Calu3 (cell line): ENCODE data around the gene THOC6. TPM values are rescaled to one million over a fixed set of nuclear protein-coding genes. Genes with fewer than 3 reads are reported as not detected.

Source experiments
- BruUV-seq: library from RNA; stranded (reverse); fragments of 400-500 nt; replicated peaks from 2 replicates; lab custom pipeline; 2021; lab: Mats Ljungman, UMichigan
- CTCF ChIA-PET: fragments of 300-600 bp; sonication (Branson Sonifier 250); formaldehyde crosslinking; loops from one replicate; lab custom pipeline; 2022; ENCODE audit warnings: antibody characterized with exemption; lab: Charles Lee
- DNase-seq: peaks from one replicate; pipeline ENCODE4 v3.0.0; 2022
- H3K27ac Mint-ChIP-seq: one replicate; pipeline ENCODE4 v1.8.0; 2022; ENCODE audit warnings: mixed read lengths; ENCODE audit not compliant: unreplicated experiment
- H3K27me3 Mint-ChIP-seq: one replicate; pipeline ENCODE4 v1.8.0; 2022; ENCODE audit warnings: mixed read lengths; ENCODE audit not compliant: unreplicated experiment
- H3K36me3 Mint-ChIP-seq: one replicate; pipeline ENCODE4 v1.8.0; 2022; ENCODE audit warnings: mild to moderate bottlenecking, moderate library complexity, mixed read lengths; ENCODE audit not compliant: insufficient read depth, unreplicated experiment
- H3K4me1 Mint-ChIP-seq: one replicate; pipeline ENCODE4 v1.8.0; 2022; ENCODE audit warnings: mild to moderate bottlenecking, low read depth, mixed read lengths; ENCODE audit not compliant: unreplicated experiment
- H3K4me3 Mint-ChIP-seq: one replicate; pipeline ENCODE4 v1.8.0; 2022; ENCODE audit warnings: mild to moderate bottlenecking, low read depth, moderate library complexity, mixed read lengths; ENCODE audit not compliant: unreplicated experiment
- H3K9me3 Mint-ChIP-seq: one replicate; pipeline ENCODE4 v1.8.0; 2022; ENCODE audit warnings: low read depth, mixed read lengths; ENCODE audit not compliant: unreplicated experiment
- intact Hi-C: fragments of 100-400 bp; cut with micrococcal nuclease; formaldehyde crosslinking; loops from one replicate; pipeline ENCODE4 v1.10.0; 2022; ENCODE audit not compliant: unreplicated experiment
- total RNA-seq: library from RNA; stranded (reverse); gene quantifications from 2 replicates; pipeline ENCODE4 v1.2.3, GENCODE V29; 2022
- TF ChIP-seq, protein P1 (sequence below): fragments of 200-600 bp; IDR thresholded peaks from one replicate; pipeline ENCODE4 v1.8.0; 2022; ENCODE audit warnings: antibody characterized with exemption; ENCODE audit not compliant: unreplicated experiment

The THOC6 gene
- total RNA-seq, 1 experiment from 2014 or later, result 50.8 TPM

DNA sequence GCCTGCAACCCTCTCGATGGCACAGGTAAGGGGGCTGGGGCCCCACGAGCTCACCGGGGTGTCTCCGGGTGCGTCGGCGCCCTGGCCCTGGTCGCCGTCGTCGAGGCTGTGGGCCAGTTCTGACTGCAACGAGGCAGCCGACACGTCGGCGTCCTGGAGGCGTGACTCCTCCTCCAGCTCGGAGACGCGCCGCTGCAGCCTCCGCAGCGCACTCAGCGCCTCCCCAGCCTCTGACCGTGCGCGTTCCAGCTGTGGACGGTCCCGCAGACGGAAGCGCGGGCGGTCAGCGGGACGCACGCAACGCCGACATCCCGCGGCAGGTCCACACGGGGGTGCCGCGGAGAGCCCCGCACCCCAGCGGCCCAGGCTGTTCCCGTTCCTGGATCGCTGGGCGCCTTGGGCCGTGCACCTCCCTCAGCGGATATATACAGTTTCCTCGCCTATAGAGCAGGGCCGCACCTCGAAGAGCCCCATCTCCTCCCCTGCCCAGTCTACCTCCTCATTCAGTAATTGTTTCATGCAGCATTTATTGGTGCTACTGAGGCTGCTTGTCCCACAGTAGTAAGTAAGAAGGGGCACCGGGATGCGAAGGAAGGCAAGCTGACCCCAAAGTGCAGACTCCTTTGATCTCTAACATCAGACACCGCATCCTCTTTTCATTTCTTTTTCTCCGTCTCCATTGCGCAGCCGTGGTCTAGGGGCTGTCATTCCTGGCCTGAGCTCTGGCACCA, 5.8 kb downstream of the THOC6 start:
- H3K4me1 Mint-ChIP-seq, result no peaks in the 10 kb centered on the region
- H3K27ac Mint-ChIP-seq, result peak overlapping the region; percentile 21
- DNase-seq, result no peak
- no peaks in the 10 kb centered on the region for H3K27me3 Mint-ChIP-seq
- intact Hi-C loops, result no loop called here
- no peaks in the 10 kb centered on the region for H3K9me3 Mint-ChIP-seq
- no peak overlapping the region for H3K4me3 Mint-ChIP-seq
- peaks cover 74% of the 10 kb centered on the region for H3K36me3 Mint-ChIP-seq
- TF ChIP-seq, protein P1, sequence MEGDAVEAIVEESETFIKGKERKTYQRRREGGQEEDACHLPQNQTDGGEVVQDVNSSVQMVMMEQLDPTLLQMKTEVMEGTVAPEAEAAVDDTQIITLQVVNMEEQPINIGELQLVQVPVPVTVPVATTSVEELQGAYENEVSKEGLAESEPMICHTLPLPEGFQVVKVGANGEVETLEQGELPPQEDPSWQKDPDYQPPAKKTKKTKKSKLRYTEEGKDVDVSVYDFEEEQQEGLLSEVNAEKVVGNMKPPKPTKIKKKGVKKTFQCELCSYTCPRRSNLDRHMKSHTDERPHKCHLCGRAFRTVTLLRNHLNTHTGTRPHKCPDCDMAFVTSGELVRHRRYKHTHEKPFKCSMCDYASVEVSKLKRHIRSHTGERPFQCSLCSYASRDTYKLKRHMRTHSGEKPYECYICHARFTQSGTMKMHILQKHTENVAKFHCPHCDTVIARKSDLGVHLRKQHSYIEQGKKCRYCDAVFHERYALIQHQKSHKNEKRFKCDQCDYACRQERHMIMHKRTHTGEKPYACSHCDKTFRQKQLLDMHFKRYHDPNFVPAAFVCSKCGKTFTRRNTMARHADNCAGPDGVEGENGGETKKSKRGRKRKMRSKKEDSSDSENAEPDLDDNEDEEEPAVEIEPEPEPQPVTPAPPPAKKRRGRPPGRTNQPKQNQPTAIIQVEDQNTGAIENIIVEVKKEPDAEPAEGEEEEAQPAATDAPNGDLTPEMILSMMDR, result no peak
- CTCF ChIA-PET, result interaction anchor here (0.8 to 0.9 kb wide), 2 partner anchors 100 to 120 kb away, joined by 4 to 7 read pairs; no protein-coding TSS in a partner anchor
- no TSS peak for BruUV-seq

DNA sequence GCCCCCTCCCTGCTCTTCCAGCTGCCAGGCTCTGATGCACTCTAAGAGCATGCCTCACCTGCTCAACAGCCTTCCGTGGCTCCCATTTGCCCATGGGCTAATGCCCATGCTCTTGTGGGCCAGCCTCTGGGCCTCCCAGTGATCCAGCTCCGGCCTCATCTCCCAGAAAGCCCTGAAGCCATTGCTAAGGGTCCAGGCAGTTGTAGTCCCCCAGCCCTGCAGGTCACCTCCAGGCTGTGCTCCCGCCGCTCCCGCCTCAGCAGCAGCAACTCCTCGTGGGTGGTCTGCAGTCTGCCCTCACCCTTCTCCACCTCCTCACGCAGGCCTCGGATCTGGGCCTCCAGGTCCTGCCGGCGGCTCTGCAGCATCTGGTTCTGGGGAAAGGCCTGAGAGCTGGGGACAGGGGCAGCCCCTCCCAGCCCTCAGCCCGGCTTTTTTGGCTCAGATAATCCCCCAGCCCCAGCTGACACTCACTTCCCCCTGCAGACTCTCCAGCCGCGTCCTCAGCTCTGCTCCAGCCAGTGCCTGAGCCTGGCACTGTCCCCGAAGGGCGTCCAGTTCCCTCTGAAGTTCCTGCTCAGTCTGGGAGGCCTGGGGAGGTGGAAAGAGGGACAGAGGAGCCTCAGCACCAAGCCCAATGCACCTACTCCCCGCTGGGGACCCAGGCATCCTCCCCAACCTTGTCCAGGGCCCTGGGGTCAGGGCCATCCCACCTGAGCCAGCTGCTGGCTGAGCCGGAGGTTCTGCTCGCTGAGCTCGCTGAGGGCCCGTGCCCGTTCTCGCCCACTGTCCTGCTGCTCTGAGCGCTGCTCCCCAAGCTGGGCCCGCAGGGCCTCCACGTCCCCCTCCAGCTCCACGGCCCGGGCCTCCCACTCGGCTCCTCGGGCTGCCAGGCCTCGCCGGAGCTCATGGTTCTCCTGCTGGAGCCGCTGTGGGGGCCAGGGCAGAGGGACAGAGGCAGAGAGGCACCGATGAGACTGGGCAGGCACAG, 6.7 kb downstream of the THOC6 start:
- Mint-ChIP-seq H3K9me3 (no peaks in the 10 kb centered on the region), H3K27me3 (no peaks in the 10 kb centered on the region), H3K27ac (peak overlapping the region; percentile 21), H3K4me1 (no peaks in the 10 kb centered on the region), H3K4me3 (no peak overlapping the region), H3K36me3 (peaks cover 68% of the 10 kb centered on the region)
- TF ChIP-seq, protein P1, result no peak
- CTCF ChIA-PET, result interaction anchor here (0.8 to 2.1 kb wide), 7 partner anchors 9 to 252 kb away, joined by 3 to 40 read pairs (median 5); partner anchors contain the start of gene TNFRSF12A
- intact Hi-C loops, result no loop called here
- no peak for DNase-seq
- BruUV-seq, result no TSS peak

DNA sequence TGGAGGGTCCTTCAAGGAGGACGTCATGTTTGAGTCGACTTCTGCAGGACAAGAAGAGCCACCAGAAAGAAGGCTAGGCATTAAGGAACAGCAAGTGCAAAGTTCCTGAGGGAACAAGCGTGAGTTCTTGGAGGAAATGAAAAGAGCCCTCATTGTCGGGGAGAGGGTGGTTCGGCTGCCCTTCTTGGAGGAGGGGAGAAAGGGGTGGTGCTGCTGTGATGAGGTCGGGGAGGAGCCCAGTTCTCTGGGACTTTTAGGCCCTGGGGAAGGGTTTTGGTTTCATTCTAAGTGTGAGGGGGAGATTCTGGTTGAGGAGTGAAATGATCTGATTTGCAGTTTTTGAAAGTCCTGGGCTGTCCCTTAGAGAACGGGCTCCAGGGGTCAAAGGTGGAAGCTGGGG, 8.8 kb downstream of the THOC6 start:
- Mint-ChIP-seq H3K27ac (no peak overlapping the region), H3K27me3 (no peaks in the 10 kb centered on the region), H3K9me3 (no peaks in the 10 kb centered on the region), H3K36me3 (peaks cover 68% of the 10 kb centered on the region), H3K4me3 (no peak overlapping the region), H3K4me1 (no peaks in the 10 kb centered on the region)
- no peak for DNase-seq
- intact Hi-C loops, result no loop called here
- BruUV-seq, result no TSS peak
- CTCF ChIA-PET, result interaction anchor here (1.0 to 2.4 kb wide), 4 partner anchors 10 to 133 kb away, joined by 4 to 13 read pairs (median 4); no protein-coding TSS in a partner anchor
- TF ChIP-seq, protein P1, result no peak

DNA sequence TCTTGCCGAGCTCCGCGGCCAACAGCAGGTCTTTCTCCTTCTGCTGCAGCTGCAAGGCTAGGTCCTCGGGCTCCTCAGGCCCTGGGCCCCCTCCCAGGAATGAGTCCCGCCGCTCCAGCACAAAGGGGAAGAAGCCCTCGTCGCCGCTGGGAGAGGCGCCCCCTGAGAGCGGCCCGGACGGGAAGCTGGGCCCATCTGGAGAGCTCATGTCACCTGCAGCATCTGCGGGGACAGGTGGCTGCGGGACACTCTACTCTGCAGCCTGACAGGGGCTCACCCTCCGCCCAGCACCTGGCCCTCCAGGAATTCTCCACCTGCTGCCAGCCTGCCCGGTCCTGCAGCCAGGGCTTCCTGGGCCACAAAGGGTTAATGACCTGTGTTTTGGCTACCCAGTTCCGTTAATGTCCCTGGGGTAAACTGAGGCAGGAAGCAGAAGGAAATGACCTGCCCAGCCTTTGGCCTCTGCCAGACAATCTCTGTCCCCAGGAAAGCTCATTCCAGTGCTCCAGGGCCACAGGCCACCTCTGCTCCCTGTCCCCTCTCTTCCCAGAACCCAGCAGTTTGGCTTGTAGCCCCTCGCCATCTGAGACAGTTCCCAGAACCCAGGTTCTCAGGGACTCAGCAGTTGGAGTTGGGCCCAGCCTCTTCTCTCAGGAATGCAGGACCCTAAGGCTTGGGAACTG, 11.6 kb downstream of the THOC6 start:
- Mint-ChIP-seq H3K4me3 (peak overlapping the region; percentile 74), H3K27me3 (no peaks in the 10 kb centered on the region), H3K36me3 (peaks cover 50% of the 10 kb centered on the region), H3K27ac (peak overlapping the region; percentile 38), H3K4me1 (peaks cover 9% of the 10 kb centered on the region), H3K9me3 (no peaks in the 10 kb centered on the region)
- TF ChIP-seq, protein P1, result no peak
- CTCF ChIA-PET, result interaction anchor here (1.0 kb wide), 1 partner anchor 10 kb away, joined by 3 read pairs; no protein-coding TSS in a partner anchor
- intact Hi-C loops, result no loop called here
- DNase-seq, result no peak
- BruUV-seq, result no TSS peak
